ENCODE results near the gene SH2B3.

DNA sequence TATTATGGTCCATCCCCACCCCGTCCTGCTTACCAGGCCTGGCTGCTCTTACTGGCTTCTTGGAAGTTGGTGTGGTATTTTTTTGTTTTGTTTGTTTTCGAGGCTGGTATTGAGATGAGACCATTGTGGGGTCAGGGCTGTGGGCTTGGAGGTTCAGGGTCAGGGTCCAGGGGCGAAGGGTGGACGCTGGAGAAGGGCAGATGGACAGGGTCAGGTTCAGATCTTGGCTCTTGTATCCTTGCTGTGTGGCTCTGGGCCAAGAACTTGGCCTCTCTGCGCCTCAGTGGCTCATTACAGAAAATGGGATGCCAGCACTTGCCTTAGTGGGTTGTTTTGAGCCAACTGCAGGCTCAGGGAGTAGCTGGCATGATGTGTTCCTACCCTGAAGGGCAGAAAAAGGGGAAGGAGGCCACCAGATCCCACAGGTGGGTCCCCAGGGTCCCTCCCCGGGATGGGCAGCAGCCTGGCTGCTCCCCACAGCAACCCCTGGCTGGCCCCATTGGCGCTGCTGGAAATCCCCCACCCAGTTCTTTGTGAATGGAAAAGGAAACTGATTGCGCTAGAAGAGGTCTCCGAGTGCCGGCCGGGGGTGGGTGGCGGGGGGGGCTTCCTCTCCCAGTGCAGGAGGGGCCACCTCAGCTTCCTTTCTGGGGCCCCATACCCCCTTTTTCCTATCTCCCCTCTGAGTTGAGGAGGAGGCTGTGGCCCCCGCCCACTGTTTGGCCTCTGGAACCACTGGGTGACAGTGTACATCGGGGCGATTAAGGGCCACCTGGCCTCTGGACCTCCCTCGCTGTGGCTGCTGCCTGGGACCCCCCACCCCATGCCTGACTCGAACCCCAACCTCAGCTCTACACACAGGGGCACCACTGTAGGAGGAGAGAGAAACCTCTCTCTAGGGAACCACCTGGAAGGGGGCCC lies 25.0 kb downstream of the SH2B3 start:
- TF ChIP-seq, protein P1, sequence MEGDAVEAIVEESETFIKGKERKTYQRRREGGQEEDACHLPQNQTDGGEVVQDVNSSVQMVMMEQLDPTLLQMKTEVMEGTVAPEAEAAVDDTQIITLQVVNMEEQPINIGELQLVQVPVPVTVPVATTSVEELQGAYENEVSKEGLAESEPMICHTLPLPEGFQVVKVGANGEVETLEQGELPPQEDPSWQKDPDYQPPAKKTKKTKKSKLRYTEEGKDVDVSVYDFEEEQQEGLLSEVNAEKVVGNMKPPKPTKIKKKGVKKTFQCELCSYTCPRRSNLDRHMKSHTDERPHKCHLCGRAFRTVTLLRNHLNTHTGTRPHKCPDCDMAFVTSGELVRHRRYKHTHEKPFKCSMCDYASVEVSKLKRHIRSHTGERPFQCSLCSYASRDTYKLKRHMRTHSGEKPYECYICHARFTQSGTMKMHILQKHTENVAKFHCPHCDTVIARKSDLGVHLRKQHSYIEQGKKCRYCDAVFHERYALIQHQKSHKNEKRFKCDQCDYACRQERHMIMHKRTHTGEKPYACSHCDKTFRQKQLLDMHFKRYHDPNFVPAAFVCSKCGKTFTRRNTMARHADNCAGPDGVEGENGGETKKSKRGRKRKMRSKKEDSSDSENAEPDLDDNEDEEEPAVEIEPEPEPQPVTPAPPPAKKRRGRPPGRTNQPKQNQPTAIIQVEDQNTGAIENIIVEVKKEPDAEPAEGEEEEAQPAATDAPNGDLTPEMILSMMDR (IDR thresholded peaks at IDR 0.05), result no peak
- TF ChIP-seq POLR2A (IDR thresholded peaks at IDR 0.05), result no peak

All from esophagus squamous epithelium (tissue), 4 donors.